H1 (cell line): ENCODE results near the gene HS3ST1. TPM values are rescaled to one million over a fixed set of nuclear protein-coding genes. Genes with fewer than 3 reads are reported as not detected.

ENCODE experiments used
- CBX8 ChIP-seq: fragments of 300-800, 300-1000 bp; sonication (generic); IDR thresholded peaks from 2 replicates; pipeline ENCODE4 v1.7.1; 2016; ENCODE audit warnings: low read depth, low read length, borderline replicate concordance
- CTBP2 ChIP-seq: IDR thresholded peaks from 2 replicates; pipeline ENCODE4 v1.7.0; 2011; ENCODE audit warnings: borderline replicate concordance, mild to moderate bottlenecking, moderate library complexity, mixed read lengths, low read length; ENCODE audit not compliant: insufficient read depth, insufficient read length
- EP300 ChIP-seq, 2 experiments: IDR thresholded peaks; 1 replicate in 1 of 2; 2 replicates in 1 of 2; pipeline ENCODE4 v1.6.1; 2011 to 2012; ENCODE audit warnings: low read depth in 2 of 2, low read length in 2 of 2, mild to moderate bottlenecking in 2 of 2, borderline replicate concordance in 1 of 2, inconsistent platforms in 1 of 2, moderate library complexity in 1 of 2
- RNF2 ChIP-seq: fragments of 200-900, 300-1000 bp; sonication (generic); IDR thresholded peaks from 2 replicates; pipeline ENCODE4 v1.7.1; 2016; ENCODE audit warnings: borderline replicate concordance, low read depth, mild to moderate bottlenecking, antibody characterized with exemption, low read length; ENCODE audit not compliant: poor library complexity, severe bottlenecking; ENCODE audit errors: missing control alignments
- TCF12 ChIP-seq: IDR thresholded peaks from 2 replicates; pipeline ENCODE4 v1.6.1; 2011; ENCODE audit warnings: low read depth, mild to moderate bottlenecking, low read length
- YY1 ChIP-seq: IDR thresholded peaks from 2 replicates; pipeline ENCODE4 v1.6.1; 2011; ENCODE audit warnings: low read depth, mild to moderate bottlenecking, low read length
- polyA plus RNA-seq, 7 experiments: library from polyadenylated mRNA; depleted of rRNA in 3 of 7; stranded (reverse) in 5 of 7; unstranded in 2 of 7; fragments of >200 nt in 5 of 7; fragments of 200-250 nt in 2 of 7; gene quantifications; 1 replicate in 5 of 7; 2 replicates in 1 of 7; 4 replicates in 1 of 7; pipeline versions ENCODE4 v1.2.1 to v1.2.3, GENCODE V29; 2011 to 2013; ENCODE audit warnings: missing spikeins in 2 of 7, mixed read lengths in 2 of 7
- total RNA-seq: library from RNA; stranded (reverse); fragmentation: NEBNext Ultra II Directional; extraction: Animal tissue kit (Norgen Biotek cat#: 25700); gene quantifications from 2 replicates; pipeline ENCODE4 v1.2.1, GENCODE V29; 2021

Gene HS3ST1
- total and polyA plus RNA-seq, 2 of the 8 experiments (the other 6 are each of a cell fraction or from before 2014, with no cell fraction given), result 0.50 to 1.5 TPM

- TF ChIP-seq CTBP2 (no peak), TCF12 (no peak), RNF2 (no peak), CBX8 (no peak), EP300 (IDR thresholded peaks at IDR 0.05; ENCODE audit: borderline replicate concordance in 1 of 2, low read depth in 2 of 2, low read length in 2 of 2) (no peak), YY1 (no peak)
These were observed 13.2 kb downstream of the HS3ST1 start (continued) for GRCh38 chr4:11415409-11416070.
